Measurements from ENCODE around the gene MAT1A.
"Not testable (repeated sequence)": the region's sequence is repeated elsewhere in the genome, so short reads cannot be mapped to it uniquely, and the experiment has no call there.

GRCh38 chr10:80305989-80306388 is 16.5 kb upstream of the MAT1A start:
- not testable (repeated sequence) for TF ChIP-seq NR2C2 (CRISPR knock-in tag; IDR thresholded peaks at IDR 0.05); NR3C1 (CRISPR knock-in tag; conservative IDR thresholded peaks at IDR 0.05; ENCODE audit: low read depth); ELF4 (CRISPR knock-in tag; IDR thresholded peaks at IDR 0.05; ENCODE audit: low read depth); RELA (CRISPR knock-in tag; IDR thresholded peaks at IDR 0.05; ENCODE audit: borderline replicate concordance); RORB (CRISPR knock-in tag; IDR thresholded peaks at IDR 0.05); CTCF (IDR thresholded peaks at IDR 0.05); GRHL2 (CRISPR knock-in tag; IDR thresholded peaks at IDR 0.05; ENCODE audit: insufficient replicate concordance, severe bottlenecking); ZNF232 (CRISPR knock-in tag; IDR thresholded peaks at IDR 0.05); PRRX2 (CRISPR knock-in tag; IDR thresholded peaks at IDR 0.05); FOXK1 (CRISPR knock-in tag; IDR thresholded peaks at IDR 0.05)
- TF ChIP-seq, protein P1, sequence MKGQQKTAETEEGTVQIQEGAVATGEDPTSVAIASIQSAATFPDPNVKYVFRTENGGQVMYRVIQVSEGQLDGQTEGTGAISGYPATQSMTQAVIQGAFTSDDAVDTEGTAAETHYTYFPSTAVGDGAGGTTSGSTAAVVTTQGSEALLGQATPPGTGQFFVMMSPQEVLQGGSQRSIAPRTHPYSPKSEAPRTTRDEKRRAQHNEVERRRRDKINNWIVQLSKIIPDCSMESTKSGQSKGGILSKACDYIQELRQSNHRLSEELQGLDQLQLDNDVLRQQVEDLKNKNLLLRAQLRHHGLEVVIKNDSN (CRISPR knock-in tag; IDR thresholded peaks at IDR 0.05), result not testable (repeated sequence)
- TF ChIP-seq, protein P2, sequence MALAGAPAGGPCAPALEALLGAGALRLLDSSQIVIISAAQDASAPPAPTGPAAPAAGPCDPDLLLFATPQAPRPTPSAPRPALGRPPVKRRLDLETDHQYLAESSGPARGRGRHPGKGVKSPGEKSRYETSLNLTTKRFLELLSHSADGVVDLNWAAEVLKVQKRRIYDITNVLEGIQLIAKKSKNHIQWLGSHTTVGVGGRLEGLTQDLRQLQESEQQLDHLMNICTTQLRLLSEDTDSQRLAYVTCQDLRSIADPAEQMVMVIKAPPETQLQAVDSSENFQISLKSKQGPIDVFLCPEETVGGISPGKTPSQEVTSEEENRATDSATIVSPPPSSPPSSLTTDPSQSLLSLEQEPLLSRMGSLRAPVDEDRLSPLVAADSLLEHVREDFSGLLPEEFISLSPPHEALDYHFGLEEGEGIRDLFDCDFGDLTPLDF (CRISPR knock-in tag; IDR thresholded peaks at IDR 0.05), result not testable (repeated sequence)
- TF ChIP-seq, protein P3, sequence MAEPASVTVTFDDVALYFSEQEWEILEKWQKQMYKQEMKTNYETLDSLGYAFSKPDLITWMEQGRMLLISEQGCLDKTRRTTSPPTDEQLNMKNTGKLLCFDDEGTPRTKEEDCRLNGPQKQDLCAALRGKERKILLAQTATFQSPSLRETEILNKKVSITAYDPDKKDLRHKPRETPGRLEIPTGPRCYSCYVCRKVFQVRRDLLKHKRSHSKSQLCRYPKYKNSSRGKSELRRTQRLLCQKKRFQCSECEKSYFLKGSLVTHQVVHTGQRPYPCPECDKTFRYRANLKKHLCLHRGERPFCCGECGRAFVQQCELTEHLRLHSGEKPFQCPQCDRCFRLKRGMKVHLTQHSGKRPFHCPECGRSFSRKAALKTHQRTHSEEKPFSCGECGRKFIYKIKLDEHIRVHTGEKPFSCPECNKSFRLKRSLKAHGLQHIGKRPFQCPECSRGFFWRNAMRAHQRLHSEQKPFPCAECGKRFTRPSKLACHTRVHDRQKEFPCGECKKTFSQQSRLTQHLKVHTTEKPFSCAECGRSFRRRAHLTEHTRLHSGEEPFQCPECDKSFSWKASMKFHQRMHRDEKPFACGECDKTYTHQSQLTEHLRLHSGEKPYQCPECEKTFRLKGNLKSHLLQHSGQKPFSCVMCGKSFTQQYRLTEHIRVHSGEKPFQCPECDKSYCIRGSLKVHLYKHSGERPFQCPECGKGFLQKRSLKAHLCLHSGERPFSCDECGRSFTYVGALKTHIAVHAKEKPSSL (CRISPR knock-in tag; conservative IDR thresholded peaks at IDR 0.05), result not testable (repeated sequence)
- TF ChIP-seq, protein P4, sequence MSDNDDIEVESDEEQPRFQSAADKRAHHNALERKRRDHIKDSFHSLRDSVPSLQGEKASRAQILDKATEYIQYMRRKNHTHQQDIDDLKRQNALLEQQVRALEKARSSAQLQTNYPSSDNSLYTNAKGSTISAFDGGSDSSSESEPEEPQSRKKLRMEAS (CRISPR knock-in tag; IDR thresholded peaks at IDR 0.05), result not testable (repeated sequence)

Measured in WTC11 (cell line).